Fibroblast of lung (primary cell): Measurements from ENCODE around the gene ASIC3. TPM values are rescaled to one million over a fixed set of nuclear protein-coding genes. Genes with fewer than 3 reads are reported as not detected.

Experiments used
- DNase-seq, 2 donors: peaks; one replicate each; pipeline versions ENCODE4 v3.0.0 to v3.0.0-alpha.2; 2010; ENCODE audit warnings: low read depth in 2 of 2
- H2AFZ ChIP-seq: 2 replicates; pipeline ENCODE4 v1.5.1; 2012; ENCODE audit warnings: low read length, control low read depth, inconsistent platforms
- H3K27ac ChIP-seq: 2 replicates; pipeline ENCODE4 v1.5.1; 2011; ENCODE audit warnings: low read length, control low read depth; ENCODE audit not compliant: insufficient read depth
- H3K27me3 ChIP-seq: 2 replicates; pipeline ENCODE4 v1.5.1; 2011; ENCODE audit warnings: mild to moderate bottlenecking, low read length; ENCODE audit not compliant: control insufficient read depth, insufficient read depth
- H3K36me3 ChIP-seq: 2 replicates; pipeline ENCODE4 v1.5.1; 2011; ENCODE audit warnings: low read length; ENCODE audit not compliant: control insufficient read depth, insufficient read depth
- H3K4me1 ChIP-seq: 2 replicates; pipeline ENCODE4 v1.5.1; 2011; ENCODE audit warnings: low read length; ENCODE audit not compliant: control insufficient read depth, insufficient read depth; ENCODE audit errors: extremely low read depth
- H3K4me2 ChIP-seq: 2 replicates; pipeline ENCODE4 v1.5.1; 2011; ENCODE audit warnings: low read length, control low read depth; ENCODE audit not compliant: insufficient read depth; ENCODE audit errors: extremely low read depth
- H3K4me3 ChIP-seq, 4 experiments: fragments of 200-600 bp in 1 of 4; sonication (generic) in 1 of 4; replicated peaks in 1 of 4; 2 replicates each; pipeline ENCODE4 v1.5.1; 2011 to 2016; ENCODE audit warnings: low read length in 4 of 4, low read depth in 3 of 4, mild to moderate bottlenecking in 3 of 4, control low read depth in 2 of 4, inconsistent platforms in 1 of 4, mixed read lengths in 1 of 4; ENCODE audit not compliant: insufficient read depth in 1 of 4; ENCODE audit errors: control extremely low read depth in 1 of 4
- H3K79me2 ChIP-seq: 2 replicates; pipeline ENCODE4 v1.5.1; 2012; ENCODE audit warnings: mild to moderate bottlenecking, low read length, inconsistent platforms; ENCODE audit not compliant: control insufficient read depth, insufficient read depth
- H3K9ac ChIP-seq: 2 replicates; pipeline ENCODE4 v1.5.1; 2011; ENCODE audit warnings: mild to moderate bottlenecking, low read length, control low read depth; ENCODE audit not compliant: insufficient read depth
- H3K9me3 ChIP-seq: 2 replicates; pipeline ENCODE4 v1.5.1; 2012; ENCODE audit warnings: low read depth, low read length; ENCODE audit not compliant: control insufficient read depth, insufficient read depth
- H4K20me1 ChIP-seq: 2 replicates; pipeline ENCODE4 v1.5.1; 2011; ENCODE audit warnings: low read length; ENCODE audit not compliant: control insufficient read depth, insufficient read depth; ENCODE audit errors: extremely low read depth
- CTCF ChIP-seq, 2 donors: IDR thresholded peaks in 1 of 2; conservative IDR thresholded peaks in 1 of 2; 1 replicate in 1 of 2; 2 replicates in 1 of 2; pipeline ENCODE4 v1.5.1; 2011 to 2012; ENCODE audit warnings: low read length in 2 of 2, control low read depth in 1 of 2, inconsistent platforms in 1 of 2, low read depth in 1 of 2, mild to moderate bottlenecking in 1 of 2
- EZH2 ChIP-seq: IDR thresholded peaks from 2 replicates; pipeline ENCODE4 v1.5.1; 2012; ENCODE audit warnings: low read length, control low read depth, mild to moderate bottlenecking; ENCODE audit errors: missing control alignments
- polyA plus RNA-seq, 2 donors: library from polyadenylated mRNA; depleted of rRNA in 1 of 2; stranded (reverse) in 1 of 2; unstranded in 1 of 2; fragments of >200 nt; gene quantifications; 2 replicates each; pipeline ENCODE4 v1.2.1, GENCODE V29; 2011 to 2012; ENCODE audit warnings: missing spikeins in 1 of 2
- total RNA-seq: library from RNA; depleted of rRNA; stranded (reverse); fragments of >200 nt; gene quantifications from 2 replicates; pipeline ENCODE4 v1.2.1, GENCODE V29; 2014

ASIC3 gene
- total and polyA plus RNA-seq, 2 donors (not counting 1 experiment from before 2014, with no cell fraction given), result 0.07 to 0.17 TPM

GRCh38 chr7:151000897-151001495 is 47.3 kb upstream of the ASIC3 start:
- TF ChIP-seq EZH2 (no peak), CTCF (conservative IDR thresholded peaks at IDR 0.05 in 1 of 2, IDR thresholded peaks at IDR 0.05 in 1 of 2; ENCODE audit: low read depth in 1 of 2, low read length in 2 of 2) (no peak)
- no peak overlapping the region for H3K4me2 ChIP-seq

GRCh38 chr7:151001546-151001945 is 46.8 kb upstream of the ASIC3 start:
- H3K4me3 ChIP-seq, result no peak overlapping the region
- H3K4me2 ChIP-seq, result no peak overlapping the region
- H3K79me2 ChIP-seq, result no peaks in the 10 kb centered on the region
- H4K20me1 ChIP-seq, result no peaks in the 10 kb centered on the region
- no peak overlapping the region for H2AFZ ChIP-seq
- DNase-seq, result no peak
- no peak overlapping the region for H3K27ac ChIP-seq
- H3K27me3 ChIP-seq, result no peaks in the 10 kb centered on the region
- no peaks in the 10 kb centered on the region for H3K9me3 ChIP-seq
- no peaks in the 10 kb centered on the region for H3K36me3 ChIP-seq
- H3K9ac ChIP-seq, result no peak overlapping the region
- no peaks in the 10 kb centered on the region for H3K4me1 ChIP-seq
- TF ChIP-seq CTCF (conservative IDR thresholded peaks at IDR 0.05 in 1 of 2, IDR thresholded peaks at IDR 0.05 in 1 of 2; ENCODE audit: low read depth in 1 of 2, low read length in 2 of 2), result no peak
- TF ChIP-seq EZH2, result no peak

More at GRCh38 chr7:151000897-151001495, 47.3 kb upstream of the ASIC3 start:
- Histone ChIP-seq H3K9me3 (no peaks in the 10 kb centered on the region), H3K4me3 (no peak overlapping the region), H3K36me3 (no peaks in the 10 kb centered on the region), H3K27ac (no peak overlapping the region), H4K20me1 (no peaks in the 10 kb centered on the region), H3K79me2 (no peaks in the 10 kb centered on the region), H3K9ac (no peak overlapping the region), H3K27me3 (no peaks in the 10 kb centered on the region), H3K4me1 (no peaks in the 10 kb centered on the region), H2AFZ (no peak overlapping the region)
- no peak for DNase-seq

- H3K36me3 ChIP-seq, result no peaks in the 10 kb centered on the region
- H3K9me3 ChIP-seq, result no peaks in the 10 kb centered on the region
- no peak overlapping the region for H3K4me3 ChIP-seq
- no peak overlapping the region for H3K4me2 ChIP-seq
- H3K79me2 ChIP-seq, result no peaks in the 10 kb centered on the region
- TF ChIP-seq CTCF (conservative IDR thresholded peaks at IDR 0.05 in 1 of 2, IDR thresholded peaks at IDR 0.05 in 1 of 2; ENCODE audit: low read depth in 1 of 2, low read length in 2 of 2) (no peak), EZH2 (no peak)
- H3K4me1 ChIP-seq, result no peaks in the 10 kb centered on the region
- H3K9ac ChIP-seq, result no peak overlapping the region
- H2AFZ ChIP-seq, result no peak overlapping the region
- no peaks in the 10 kb centered on the region for H3K27me3 ChIP-seq
- H4K20me1 ChIP-seq, result no peaks in the 10 kb centered on the region
- H3K27ac ChIP-seq, result no peak overlapping the region
- DNase-seq, result no peak
Measured at GRCh38 chr7:151003572-151003971, 44.8 kb upstream of the ASIC3 start.
